GM19193 (cell line): ENCODE data around the gene WDR5.

ENCODE experiments used
- POLR2A ChIP-seq: IDR thresholded peaks from 4 replicates; pipeline ENCODE4 v1.6.1; 2011; ENCODE audit not compliant: insufficient read depth, insufficient read length; ENCODE audit errors: extremely low read depth

The WDR5 gene

DNA sequence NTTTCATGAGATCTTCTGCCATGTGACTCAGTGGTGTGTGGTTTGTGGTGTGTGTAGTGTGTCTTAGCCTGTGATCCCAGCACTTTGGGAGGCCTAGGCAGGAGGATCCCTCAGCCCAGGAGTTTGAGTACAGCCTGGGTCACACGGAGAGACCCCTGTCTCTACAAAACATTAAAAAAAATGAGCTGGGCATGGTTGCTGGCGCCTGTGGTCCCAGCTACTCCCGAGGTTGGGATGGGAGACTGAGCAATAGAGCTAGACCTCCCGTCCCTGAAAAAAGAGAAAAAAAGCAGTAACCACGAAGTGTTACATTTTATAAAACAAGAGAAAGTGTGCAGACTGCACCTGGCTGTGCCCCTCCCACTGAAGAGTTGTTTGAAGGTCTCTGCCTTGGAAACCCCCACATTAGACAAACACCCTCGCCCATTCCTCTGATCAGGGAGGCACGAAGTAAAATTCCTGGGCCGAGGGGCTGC, 49.7 kb downstream of the WDR5 start:
- no peak for TF ChIP-seq POLR2A

DNA sequence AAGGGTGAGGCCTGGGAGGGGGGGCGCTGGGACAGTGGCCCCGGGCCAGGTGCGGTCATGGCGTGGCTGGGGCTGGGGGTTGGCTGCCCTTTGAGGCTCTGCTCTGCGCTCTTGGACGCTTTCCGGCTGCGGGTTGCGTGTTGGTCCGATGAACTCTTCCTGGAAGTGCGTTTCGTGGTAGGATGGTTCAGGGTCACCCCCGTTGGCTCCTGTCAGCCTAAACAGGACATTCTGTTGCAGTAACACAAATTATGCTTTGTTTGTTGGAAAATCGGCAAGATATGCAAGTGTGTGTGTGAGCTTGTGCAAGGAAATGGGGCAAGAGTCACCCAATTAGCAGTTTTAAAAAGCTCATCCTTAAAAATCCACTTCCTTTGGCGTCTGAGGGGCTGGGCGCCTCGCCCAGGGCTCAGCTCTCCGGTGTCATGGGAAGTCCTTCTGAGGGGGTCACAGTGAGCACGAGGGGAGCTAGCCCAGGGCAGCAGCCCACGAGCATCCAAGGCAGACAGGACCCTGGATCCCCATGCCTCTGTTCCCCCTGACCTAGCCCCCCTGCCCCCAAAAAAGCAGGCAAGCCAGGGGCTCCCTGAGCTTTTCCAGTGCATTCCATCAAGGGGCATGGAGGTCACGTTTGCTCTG, 50.7 kb downstream of the WDR5 start:
- no peak for TF ChIP-seq POLR2A

DNA sequence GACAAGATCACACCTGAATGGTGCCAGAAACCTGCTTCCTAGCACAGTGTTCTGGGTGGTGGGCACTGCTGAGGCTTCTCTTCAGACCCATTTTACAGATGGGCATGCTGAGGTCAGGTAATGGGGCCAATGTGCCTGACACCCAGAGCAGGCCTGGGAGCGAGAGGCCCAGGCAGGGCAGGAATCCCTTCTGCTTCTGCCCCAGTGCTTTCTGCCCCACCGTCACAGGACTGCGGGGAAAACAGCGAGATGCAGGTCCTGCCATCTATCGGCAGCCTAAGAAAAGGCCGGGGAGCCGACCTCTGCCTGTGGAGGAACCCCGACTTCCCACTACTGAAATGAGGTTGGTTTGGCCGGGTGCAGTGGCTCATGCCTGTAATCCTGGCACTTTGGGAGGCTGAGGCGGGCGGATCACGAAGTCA, 51.2 kb downstream of the WDR5 start:
- no peak for TF ChIP-seq POLR2A

DNA sequence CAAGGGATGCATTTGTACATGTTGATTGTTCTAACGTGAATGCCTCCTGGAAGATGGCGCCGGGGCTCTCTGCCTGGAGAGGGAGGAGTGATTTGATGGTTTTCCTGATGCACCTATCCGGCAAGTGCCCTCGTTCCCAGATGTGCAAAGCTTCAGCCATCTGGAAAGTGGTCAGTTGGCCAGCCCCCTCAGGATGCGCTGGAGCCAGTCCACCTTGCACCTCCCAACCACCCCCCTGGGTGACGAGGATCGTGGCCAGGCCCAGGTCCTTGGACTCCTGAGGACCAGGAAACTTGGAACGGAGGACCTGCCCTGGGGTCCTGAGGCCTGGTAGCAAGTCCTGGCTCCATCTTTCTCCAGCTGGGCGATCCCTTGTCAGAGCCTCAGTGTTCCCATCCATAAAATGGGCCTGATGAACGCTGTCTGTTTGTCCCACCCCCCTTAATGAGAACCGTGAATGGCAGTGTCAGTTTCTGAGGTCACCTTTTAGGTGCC, 52.1 kb downstream of the WDR5 start:
- TF ChIP-seq POLR2A, result no peak

DNA sequence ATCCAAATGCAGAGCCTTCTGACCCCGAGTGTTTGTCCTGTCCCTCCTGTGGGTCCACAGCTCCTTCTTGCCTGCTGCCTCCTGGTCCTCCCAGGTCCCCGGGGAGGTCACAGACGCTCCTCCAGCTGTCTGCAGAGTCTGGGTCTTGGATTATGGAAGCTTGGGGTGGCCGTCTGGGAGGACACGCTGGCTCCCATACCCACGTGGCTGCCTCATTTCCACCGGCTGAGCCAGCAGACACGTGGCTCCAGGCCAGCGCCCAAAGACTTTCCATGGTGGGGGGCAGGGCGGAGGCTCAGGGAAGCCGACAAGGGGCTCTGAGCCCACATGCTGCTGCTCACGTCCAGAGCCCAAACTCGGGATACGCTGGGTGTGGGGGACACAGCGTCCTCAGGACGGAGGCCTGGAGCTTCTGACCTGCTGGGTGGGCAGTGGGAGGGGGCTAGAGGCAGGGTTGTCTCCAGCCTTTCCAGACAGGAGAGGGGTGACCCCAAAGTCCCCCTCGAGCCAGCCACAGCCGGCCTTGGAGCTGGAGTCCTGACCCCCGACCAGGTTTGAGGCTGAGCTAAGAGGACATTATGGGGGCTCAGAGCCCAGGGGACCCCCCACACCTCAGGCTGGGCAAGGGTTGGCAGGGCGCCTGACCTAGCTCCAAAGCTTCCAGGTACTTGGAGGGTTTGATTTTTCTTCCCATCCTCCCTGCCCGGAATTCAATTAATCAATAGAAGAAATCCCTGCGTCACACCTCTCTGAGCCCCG, 52.7 kb downstream of the WDR5 start:
- TF ChIP-seq POLR2A, result no peak

DNA sequence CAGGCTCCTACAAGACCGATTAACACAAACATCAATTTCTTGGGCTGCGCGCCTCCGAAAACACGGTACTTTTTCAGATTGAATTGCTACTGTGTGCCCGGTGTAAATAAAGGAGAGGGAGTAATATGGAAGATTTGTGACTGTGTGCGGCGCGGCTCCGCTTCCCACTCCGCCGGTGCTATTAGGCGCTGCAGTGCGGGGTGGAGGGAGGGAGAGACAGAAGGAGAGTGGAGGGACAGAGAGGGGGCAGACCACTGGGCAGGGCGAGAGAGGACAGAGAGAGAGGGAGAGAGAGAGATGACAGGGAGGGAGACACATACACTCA, 53.2 kb downstream of the WDR5 start:
- TF ChIP-seq POLR2A, result no peak

DNA sequence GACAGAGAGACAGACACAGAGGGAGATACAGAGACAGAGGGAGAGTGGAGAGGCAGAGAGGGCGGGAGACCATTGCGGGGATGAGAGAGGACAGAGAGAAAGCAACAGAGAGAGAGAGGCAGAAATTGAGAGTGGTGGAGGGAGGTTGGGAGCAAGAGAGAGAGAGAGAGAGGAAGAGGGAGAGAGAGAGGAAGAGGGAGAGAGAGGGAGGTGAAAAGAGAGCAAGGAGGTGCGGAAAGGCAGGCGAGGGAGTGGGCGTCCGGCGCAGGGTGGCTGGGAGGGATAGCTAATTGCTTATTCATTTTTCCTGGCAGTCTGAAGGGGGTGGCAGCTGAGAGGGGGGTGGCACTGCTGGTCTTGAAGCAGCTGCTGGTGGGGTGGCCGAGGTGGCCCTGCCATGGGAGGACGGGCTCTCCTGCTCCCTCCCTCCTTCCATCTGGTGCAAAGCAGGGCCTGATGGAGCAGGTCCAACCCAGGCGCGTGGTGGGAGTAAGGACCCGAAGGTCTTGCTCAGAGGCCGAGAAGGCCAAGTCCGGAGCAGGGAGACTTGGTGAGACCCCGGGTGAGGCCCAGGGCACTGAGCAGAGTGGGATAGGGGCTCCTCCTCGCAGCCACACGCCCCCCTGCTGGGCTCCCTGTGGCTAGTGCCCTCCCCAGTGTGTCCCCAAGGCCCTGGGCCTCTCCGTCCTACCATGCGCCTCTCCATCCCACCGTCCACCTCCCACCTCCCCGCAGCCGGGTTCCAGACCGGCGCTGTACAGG, 53.8 kb downstream of the WDR5 start:
- no peak for TF ChIP-seq POLR2A

DNA sequence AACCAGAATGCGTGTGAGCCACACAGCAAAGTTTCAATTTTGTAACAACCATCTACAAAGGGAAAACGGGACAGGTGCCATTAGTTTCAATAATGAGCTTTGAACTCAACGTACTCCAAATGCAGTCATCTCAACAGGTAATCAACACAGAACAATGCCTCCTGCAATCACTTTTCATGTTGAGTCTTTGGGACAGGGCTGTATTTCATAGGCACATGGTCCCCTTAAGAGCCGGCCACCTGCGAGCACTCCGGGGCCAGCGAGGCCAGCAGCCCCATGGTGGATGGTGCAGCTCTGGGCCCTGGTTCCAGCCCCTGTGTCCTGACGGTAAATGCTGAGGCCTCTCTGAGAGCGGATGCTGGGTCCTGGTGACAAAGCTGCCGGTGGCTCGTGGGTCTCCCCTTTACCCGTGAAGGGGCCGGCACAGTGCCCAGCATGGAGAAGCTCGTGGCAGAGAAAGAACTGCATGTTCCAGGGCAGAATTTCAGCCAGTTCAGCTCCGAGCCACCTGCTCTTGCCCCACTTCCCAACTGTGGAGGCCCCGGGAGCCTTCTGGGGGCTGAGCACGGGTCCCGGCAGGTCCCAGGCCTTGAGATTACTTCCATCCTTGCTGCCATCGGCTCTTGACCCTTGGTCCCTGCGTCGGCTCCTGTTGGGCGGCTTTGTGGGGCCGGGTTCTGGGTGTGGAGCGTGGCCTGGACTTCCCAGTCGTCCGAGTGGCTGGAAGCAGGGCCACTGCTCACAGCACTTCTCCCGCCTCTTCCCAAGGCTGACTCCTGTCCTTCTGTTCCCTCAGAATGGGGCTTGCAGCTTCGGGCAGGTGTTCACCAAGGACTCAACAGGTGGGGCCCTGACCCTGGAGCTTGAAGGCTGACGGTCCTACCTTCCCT, 54.6 kb downstream of the WDR5 start:
- no peak for TF ChIP-seq POLR2A

DNA sequence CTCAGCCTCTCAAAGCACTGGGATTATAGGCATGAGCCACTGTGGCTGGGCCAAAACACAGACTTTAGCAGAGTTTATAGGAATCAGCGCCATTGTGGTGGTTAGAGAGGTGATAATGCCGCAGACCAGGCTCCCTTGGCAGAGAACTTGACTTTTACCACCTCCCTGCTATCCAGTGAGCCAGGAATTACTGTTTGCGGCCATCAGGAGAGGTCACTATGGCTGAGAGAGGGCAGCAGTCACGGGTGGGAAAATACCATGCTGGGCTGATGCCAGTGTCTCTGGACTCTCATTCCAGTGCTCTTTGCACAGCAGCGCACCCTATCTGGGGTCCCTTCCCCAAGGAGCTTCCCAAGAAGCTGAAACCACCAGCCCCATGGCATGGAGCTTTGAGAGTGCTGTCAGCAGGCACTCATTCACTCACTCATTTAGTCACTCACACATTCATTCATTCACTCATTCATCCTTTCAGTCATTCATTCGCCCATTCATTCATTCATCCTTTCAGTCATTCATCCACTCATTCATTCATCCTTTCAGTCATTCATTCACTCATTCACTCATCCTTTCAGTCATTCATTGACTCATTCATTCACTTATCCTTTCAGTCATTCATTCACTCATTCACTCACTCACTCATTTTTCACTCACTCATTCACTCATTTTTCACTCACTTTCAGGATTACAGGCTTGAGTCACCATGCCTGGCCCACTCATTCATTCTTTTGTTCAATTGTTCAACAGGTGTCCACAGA, 55.8 kb downstream of the WDR5 start:
- TF ChIP-seq POLR2A, result no peak

DNA sequence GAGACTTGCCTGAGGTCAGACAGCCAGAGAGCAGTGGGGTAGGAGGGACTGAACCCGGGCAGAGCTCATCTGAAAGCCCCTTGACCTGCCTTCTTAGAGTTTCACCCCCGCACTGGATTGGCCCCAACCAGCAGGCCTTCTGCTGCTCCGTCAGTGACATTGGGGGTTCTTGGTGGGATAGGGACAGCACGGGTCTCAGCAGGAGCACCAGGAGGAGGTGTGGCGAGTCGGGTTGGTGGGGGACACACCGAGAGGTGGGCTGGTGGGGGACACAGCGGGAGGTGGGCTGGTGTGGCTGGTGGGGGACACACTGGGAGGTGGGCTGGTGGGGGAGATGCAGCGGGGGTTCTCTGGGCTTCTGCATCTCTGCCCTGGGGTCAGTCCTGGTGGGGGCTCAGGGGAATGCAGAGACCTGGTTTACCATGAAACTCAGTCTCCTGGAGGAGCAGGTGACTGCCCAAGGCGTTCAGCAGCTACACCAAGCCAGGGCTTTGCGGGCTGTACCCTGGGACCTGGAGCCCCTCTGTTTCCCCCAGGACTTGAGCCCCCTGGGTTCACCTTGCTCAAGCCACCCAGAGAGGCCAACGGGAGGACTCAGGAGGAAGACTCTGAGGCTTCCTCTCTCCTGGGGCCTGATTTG, 56.5 kb downstream of the WDR5 start:
- no peak for TF ChIP-seq POLR2A

DNA sequence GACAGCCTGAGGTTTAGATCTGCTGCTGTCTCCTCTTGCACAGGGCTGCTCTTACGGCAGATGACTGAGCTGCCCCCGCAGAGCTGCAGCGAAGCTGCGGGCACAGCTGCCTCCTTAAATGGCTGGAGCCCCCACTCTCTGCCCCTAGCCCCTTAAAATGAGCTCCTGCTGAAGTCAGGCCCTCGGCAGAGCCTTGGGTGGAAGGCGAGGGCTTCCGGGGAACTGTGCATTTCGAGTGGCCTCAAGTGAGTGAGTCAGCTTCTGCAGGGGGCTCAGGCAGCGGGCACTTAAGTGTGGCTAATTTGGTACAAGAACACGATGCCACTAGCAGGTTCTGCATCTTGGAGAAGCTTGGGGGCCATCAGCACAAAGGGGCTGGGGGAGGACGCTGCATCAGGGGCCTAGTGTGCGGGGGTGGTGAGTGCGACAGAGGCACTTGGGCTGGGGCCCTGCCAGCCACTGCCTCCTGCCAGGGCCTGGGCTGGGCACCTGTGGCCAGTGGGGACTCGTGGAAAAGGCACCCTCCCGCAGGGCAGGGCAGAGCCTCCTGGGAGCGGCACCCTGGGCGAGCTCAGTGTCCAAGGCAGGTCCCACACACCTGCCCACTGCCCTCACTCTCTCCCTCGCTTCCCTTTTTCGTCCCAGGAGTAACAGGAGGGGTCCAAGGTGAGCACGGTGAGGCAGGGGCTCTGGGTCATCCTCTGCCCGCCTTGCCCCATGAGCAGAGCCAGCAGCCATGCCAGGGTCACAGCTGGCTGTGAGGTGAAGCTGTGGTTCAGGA, 57.3 kb downstream of the WDR5 start:
- no peak for TF ChIP-seq POLR2A

DNA sequence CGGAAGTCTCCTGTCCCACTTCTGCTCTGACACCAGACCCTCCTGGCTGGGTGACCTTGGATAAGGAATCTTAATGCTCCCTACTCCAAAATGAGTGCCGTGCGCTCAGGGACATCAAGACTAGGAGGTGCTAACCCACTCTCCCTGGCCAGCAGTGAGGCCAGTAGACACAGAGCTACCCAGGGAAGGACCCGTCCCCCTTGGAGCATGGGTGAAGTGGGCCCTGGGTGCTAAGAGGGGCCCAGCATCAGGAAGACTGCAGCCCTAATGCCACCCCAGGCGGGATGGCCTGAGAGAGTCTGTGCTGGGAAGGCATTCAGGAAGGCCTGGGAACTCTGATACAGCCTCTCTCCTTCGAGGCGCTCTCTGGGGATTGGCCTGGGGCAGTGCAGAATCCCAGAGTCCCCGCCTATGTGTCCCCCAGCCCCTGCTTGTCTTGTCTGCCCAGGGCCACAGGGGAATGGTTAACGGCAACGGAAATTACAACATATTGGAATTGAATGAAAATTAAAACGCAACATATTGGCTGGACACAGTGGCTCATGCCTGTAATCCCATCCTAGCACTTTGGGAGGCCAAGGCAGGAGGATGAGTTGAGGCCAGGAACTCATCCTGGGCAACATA, 58.1 kb downstream of the WDR5 start:
- no peak for TF ChIP-seq POLR2A
